HG02973 (cell line): ENCODE data around the gene TAOK2.
"Not testable (repeated sequence)": the region's sequence is repeated elsewhere in the genome, so short reads cannot be mapped to it uniquely, and the experiment has no call there.

Experiments
- ATAC-seq: cut with Tn5 transposase; IDR thresholded peaks from one replicate; pipeline ENCODE4 v1.9.1; 2021; ENCODE audit warnings: moderate library complexity; ENCODE audit not compliant: unreplicated experiment

TAOK2 gene

DNA sequence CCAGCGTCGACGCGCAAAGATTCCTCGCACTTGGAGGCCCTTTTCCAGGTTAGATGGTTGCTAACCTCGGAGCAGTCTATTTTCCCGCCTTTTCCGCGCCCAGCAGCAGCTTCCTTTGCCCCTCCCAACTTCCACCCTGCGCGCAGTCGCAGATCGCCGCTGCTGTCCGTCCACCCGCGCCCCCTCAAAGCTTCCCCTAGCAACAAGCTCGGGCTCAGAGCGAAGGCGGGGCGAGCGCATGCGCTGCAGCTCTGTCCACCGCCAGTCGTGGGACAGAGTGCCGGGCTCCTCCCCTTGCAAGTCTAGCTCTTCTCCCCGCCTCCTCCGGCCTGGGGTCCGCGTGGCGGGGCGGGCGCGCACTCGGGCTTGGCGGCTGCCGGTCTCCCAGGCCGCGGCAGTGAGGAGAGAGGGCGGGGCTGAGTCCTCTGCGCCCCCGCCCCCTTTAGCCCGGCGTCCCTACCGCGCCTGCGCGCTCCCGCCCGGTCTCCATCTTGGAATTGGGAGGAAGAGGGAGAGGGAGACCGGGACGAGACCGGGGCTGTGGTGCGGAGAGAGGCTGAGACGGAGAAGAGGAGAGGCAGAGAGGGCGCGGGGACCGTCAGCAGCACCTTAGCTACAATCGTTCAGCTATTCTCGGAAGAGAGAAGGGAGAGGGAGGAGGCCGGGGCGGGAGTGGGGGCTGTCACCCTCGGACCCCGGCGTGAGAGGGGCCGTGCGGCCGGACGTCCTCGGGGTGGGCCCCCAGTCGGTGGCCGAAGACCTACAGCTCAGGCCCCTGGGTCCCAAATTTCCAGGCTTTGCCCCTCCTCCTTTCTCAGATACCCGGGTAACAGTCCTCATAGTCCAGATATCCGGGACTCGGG lies at the start of gene TAOK2:
TSS of gene TAOK2 (plus strand) at position 485 of the 863 bp plus-strand sequence. CDS start 3,905 bp downstream, outside the sequence.
- peak; percentile 80 for ATAC-seq

GRCh38 chr16:29925105-29925756 lies 48.4 kb upstream of the TAOK2 start:
- no peak for ATAC-seq

DNA sequence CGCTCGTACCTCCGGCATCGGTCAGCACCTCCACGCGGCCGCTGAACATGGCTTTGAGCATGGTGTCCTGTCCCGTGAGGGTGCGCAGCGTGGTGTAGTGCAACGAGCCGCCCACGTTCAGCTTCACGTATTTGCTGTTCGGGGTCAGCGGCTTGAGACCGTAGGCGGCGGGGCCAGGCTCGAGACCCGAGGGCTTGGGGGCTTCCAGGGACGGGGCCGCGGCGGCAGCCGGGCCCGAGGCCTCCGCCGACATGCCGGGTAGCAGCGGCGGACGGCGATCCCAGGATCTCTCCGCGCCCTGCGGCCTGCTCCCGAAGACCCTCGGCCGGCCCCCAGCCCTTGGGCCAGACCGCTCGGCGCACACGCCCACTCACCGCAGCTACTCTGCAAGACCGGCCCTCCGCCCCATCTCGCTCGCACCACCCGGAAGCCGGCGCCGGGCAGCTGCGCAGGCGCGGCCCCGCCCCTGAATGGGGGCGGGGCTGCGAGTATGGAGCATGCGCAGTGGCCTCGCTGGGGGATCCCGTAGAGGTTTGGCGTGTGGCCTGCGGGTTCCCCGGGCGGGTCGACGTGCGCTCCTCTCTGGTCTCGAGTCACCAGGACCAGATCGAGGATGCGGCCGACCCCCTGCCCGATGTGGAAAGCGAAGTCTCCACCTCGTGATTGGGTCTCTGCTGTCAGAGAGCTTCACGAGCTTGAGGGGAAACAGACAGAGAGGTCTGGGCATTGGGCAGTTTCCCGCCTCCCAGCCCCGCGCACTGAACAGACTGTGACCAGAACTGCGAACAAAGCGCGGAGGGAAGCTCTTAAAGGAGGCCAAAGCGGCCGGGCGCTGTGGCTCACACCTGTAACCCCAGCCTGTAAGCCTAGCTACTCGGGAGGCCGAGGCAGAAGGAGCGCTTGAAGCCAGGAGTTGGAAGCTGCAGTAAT lies 47.6 kb upstream of the TAOK2 start, which contains the start of gene KCTD13:
TSS of gene KCTD13 (minus strand) at position 446 of the 930 bp plus-strand sequence. CDS start at position 253, 193 bp downstream.
- peak; percentile 72 for ATAC-seq

DNA sequence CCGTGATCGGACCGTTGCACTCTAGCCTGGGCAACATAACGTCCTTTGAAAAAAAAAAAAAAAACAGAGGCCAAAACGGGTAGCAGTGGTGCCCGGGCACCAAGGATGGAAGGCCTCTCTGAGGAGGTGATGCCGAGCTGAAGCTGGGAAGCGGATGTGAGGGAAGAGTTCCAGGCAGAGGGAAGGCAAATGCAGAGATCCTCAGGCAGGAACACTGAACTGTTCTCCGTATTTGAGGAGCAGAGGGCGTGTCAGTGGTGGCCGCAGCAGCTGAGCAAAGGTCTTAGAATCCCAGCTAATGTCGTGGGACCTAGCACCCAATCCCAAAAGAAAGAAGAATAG lies 47.0 kb upstream of the TAOK2 start:
- ATAC-seq: peak; percentile 7

GRCh38 chr16:29927070-29927905 lies 46.4 kb upstream of the TAOK2 start:
- no peak for ATAC-seq

DNA sequence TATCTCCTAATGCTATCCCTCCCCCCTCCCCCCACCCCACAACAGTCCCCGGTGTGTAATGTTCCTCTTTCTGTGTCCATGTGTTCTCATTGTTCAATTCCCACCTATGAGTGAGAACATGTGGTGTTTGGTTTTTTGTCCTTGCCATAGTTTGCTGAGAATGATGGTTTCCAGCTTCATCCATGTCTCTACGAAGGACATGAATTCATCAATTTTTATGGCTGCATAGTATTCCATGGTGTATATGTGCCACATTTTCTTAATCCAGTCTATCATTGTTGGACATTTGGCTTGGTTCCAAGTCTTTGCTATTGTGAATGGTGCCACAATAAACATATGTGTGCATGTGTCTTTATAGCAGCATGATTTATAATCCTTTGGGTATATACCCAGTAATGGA lies 41.9 kb upstream of the TAOK2 start:
- ATAC-seq: not testable (repeated sequence)

- no peak for ATAC-seq
Observed at GRCh38 chr16:29940656-29941055, 33.0 kb upstream of the TAOK2 start.

DNA sequence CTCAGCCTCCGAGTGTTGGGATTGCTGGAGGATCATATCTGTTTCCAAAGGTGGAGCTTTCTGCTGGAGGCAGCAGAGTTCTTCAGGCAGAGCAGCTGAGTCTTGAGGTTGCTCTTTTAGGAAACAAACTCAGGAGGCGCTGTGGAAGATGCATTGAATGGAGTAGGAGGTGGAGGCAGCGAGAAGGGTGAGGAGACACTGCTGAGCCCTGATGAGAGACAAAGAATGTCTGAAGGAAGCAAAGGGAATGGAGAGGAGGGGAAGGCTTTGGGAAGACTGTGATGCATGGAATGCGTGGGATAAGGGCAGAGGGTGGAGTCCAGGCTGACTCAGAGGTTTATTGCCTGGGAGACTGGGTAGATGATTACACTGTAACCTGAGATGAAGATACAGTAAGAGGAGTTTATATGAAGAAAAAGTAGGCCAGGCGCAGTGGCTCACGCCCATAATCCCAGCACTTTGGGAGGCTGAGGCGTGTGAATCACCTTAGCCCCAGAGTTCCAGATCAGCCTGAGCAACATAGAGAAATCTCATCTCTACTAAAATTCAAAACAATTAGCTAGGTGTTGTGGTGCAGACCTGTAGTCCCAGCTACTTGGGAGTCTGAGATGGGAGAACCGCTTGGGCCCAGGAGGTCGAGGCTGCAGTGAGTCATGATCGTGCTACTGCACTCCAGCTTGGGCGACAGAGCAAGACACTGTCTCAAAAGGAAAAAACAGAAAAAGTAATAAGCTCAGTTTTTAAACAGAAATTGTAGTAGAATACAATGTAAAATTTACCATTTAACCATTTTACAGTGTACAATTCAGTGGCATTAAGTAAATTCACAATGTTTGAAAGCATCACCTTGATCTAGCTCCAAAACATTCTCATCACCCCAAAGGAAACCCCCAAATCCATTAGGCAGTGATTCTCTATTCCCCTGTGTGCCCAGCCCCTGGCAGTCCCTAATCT lies 29.5 kb upstream of the TAOK2 start:
- ATAC-seq: no peak

- ATAC-seq: no peak
Observed at GRCh38 chr16:29947897-29948296, 25.8 kb upstream of the TAOK2 start.

GRCh38 chr16:29950806-29951461 lies 22.7 kb upstream of the TAOK2 start:
- no peak for ATAC-seq

DNA sequence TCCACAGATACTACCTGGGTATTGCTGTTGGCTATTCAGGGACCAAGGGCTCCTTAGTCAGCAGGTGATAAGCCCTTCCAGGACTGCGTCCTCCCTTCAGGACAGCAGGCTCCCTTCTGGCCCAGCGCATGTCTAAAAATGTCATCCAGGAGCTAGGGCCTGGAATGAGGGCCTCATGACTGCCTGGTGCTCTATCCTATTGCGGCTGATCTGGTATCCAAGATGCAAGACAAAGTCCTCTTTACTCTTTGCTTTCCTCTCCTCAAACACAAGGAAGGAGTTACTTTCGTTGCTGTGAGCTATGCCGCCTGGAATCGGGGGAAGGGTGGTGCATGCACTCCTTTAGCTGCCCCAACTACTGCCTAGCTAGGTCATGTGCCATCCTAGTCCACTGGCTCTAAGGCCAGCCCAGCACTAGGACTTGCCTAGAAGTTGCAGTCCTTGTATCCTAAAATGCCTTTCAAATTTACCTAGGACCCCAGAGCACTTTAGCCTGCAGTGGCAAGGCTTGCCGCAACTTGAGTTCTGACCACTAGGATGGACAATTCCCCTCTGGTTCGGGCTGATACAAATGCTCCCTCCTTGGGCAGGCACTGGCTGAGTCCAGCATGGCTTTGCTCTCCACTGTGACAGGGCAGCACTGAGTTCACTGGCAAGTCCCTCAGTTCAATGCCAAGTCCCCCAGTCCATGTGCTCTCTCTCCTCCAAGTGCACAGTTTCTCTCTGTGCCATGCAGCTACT lies 21.9 kb upstream of the TAOK2 start:
- no peak for ATAC-seq

- no peak for ATAC-seq
Observed at GRCh38 chr16:29958756-29959155, 14.9 kb upstream of the TAOK2 start.

- ATAC-seq: no peak
Observed at GRCh38 chr16:29959293-29959692, 14.4 kb upstream of the TAOK2 start.

GRCh38 chr16:29959821-29960220 lies 13.8 kb upstream of the TAOK2 start:
- ATAC-seq: not testable (repeated sequence)

DNA sequence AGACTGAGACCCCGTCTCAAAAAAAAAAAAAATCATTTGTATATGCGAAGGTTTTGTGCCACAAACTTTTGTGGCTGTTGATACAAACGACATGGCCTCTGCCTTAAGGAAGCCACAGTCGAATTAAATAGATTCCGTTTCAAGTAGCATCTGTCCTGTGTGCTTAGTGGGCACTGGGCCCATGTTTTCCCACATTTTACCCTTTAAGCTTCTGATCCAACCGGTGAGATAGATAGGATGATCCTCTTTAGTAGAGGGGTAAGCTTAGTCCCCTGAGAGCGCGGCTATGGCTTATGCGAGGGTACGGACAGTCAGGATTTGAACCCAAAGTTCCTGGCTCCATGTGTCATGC lies 12.6 kb upstream of the TAOK2 start:
- ATAC-seq: no peak

- ATAC-seq: peak; percentile 65
Observed at GRCh38 chr16:29961479-29962343, 12.0 kb upstream of the TAOK2 start, which contains the start of gene TMEM219. Gene TMEM219 (plus strand): TSS chr16:29962079. CDS start chr16:29963144, 1,065 bp downstream.
